Ovary (tissue), 9 donors: ENCODE data around the gene CCRL2. TPM values are rescaled to one million over a fixed set of nuclear protein-coding genes. Genes with fewer than 3 reads are reported as not detected.
"Not testable (repeated sequence)": the region's sequence is repeated elsewhere in the genome, so short reads cannot be mapped to it uniquely, and the experiment has no call there.

Source experiments
- DNase-seq, 5 donors: peaks; one replicate each; pipeline ENCODE4 v3.0.0-alpha.2; 2019 to 2020
- H3K27ac ChIP-seq, 2 donors: fragments of 200-600 bp; one replicate each; pipeline versions ENCODE4 v1.5.1 to v1.8.0; 2019 to 2022
- H3K27me3 ChIP-seq: fragments of 200-600 bp; one replicate; pipeline ENCODE4 v1.8.0; 2022
- H3K36me3 ChIP-seq: fragments of 200-600 bp; sonication (generic); one replicate; pipeline ENCODE4 v1.5.1; 2019
- H3K4me1 ChIP-seq: one replicate; pipeline ENCODE4 v1.8.1; 2013; ENCODE audit warnings: mild to moderate bottlenecking, moderate library complexity; ENCODE audit not compliant: insufficient read depth
- H3K4me3 ChIP-seq: fragments of 200-600 bp; sonication (generic); one replicate; pipeline ENCODE4 v1.5.1; 2017
- H3K9me3 ChIP-seq, 2 donors: fragments of 200-600 bp in 1 of 2; sonication (generic) in 1 of 2; one replicate each; pipeline versions ENCODE4 v1.5.1 to v1.8.1; 2013 to 2019; ENCODE audit warnings: mild to moderate bottlenecking in 1 of 2, moderate library complexity in 1 of 2
- CTCF ChIP-seq, 3 donors: fragments of 450-650 bp in 2 of 3; fragments of 200-600 bp in 1 of 3; IDR thresholded peaks; one replicate each; pipeline versions ENCODE4 v1.5.1 to v1.8.0; 2016 to 2022; ENCODE audit warnings: antibody characterized with exemption in 3 of 3, mild to moderate bottlenecking in 1 of 3
- EP300 ChIP-seq: sonication (generic); formaldehyde crosslinking; IDR thresholded peaks from one replicate; pipeline ENCODE4 v1.6.1; 2017; ENCODE audit warnings: antibody characterized with exemption
- POLR2A ChIP-seq: fragments of 450-650 bp; IDR thresholded peaks from one replicate; pipeline ENCODE4 v1.6.1; 2017; ENCODE audit warnings: antibody characterized with exemption, mild to moderate bottlenecking, moderate library complexity
- WGBS, 3 donors: extraction: QIAGEN DNeasy Blood & Tissue Kit in 1 of 3; methylation state at CpG; one replicate each; pipeline versions ENCODE4 v1.1.5 to v1.1.7; 2013 to 2017; 5-methylcytosine and 5-hydroxymethylcytosine counted together
- intact Hi-C, 4 donors: fragments of 100-400 bp; cut with DNase I; formaldehyde crosslinking; loops; one replicate each; pipeline versions ENCODE4 v1.11.0 to v1.15.1; 2022 to 2023
- polyA plus RNA-seq, 2 donors: library from polyadenylated mRNA; stranded (reverse); fragments of 200-250 nt in 1 of 2; fragments of 350-450 nt in 1 of 2; fragmentation: Illumina TruSeq in 1 of 2; extraction: RNeasy Lipid Tissue Mini Kit (QIAGEN cat#74804) in 1 of 2; gene quantifications; one replicate each; pipeline ENCODE4 v1.2.3, GENCODE V29; 2013 to 2014
- total RNA-seq, 7 donors: library from RNA; depleted of rRNA in 2 of 7; stranded (reverse); fragments of >200 nt in 2 of 7; fragmentation: NEBNext Ultra II Directional in 3 of 7; extraction: Animal tissue kit (Norgen Biotek cat#: 25700) in 3 of 7; gene quantifications; one replicate each; pipeline versions ENCODE4 v1.1.0 to v1.2.4, GENCODE V29; 2016 to 2023
- donor health status: DM: no; HTN: no; CAD: no; lungs with moderate emphysema.
- donor health status: DM: no; HTN: no; CAD: no.
- donor health status: Bipolar disorder and iron deficiency.
- donor health status: DM: yes; HTN: yes; CAD: no.
- donor health status: DM: no; HTN: no; CAD: no.
- donor health status: DM: yes; HTN: yes; CAD: no.

Gene CCRL2
- total and polyA plus RNA-seq, 9 donors = 0.72 to 5.4 (median 1.1) TPM; not detected in 1

GRCh38 chr3:46429671-46430070 is 22.6 kb downstream of the CCRL2 start:
- Histone ChIP-seq H3K4me3 (no peak overlapping the region), H3K27ac (no peak overlapping the region), H3K4me1 (no peaks in the 10 kb centered on the region), H3K9me3 (no peaks in the 10 kb centered on the region), H3K27me3 (no peaks in the 10 kb centered on the region), H3K36me3 (no peaks in the 10 kb centered on the region)
- 88 to 92% (median 88%) methylated on average over 5 of the region's 5 CpGs for WGBS, 3 donors
- no peak for DNase-seq
- TF ChIP-seq POLR2A (no peak), EP300 (no peak), CTCF (IDR thresholded peaks at IDR 0.05) (no peak)
- intact Hi-C loops = loop anchor here in 1 of 4 donors (10.0 kb wide), 1 partner anchor 925 kb away; no protein-coding TSS in a partner anchor

GRCh38 chr3:46430879-46431278 is 23.8 kb downstream of the CCRL2 start:
- H3K27ac ChIP-seq, H3K4me3 ChIP-seq, H3K9me3 ChIP-seq, intact Hi-C loops, DNase-seq, H3K4me1 ChIP-seq, H3K36me3 ChIP-seq, H3K27me3 ChIP-seq: not testable (repeated sequence)
- WGBS, 3 donors = 86 to 91% (median 89%) methylated on average over 1 of the region's 1 CpG

- H3K27me3 ChIP-seq, H3K36me3 ChIP-seq, H3K4me3 ChIP-seq, H3K27ac ChIP-seq, H3K4me1 ChIP-seq, H3K9me3 ChIP-seq, intact Hi-C loops, DNase-seq: not testable (repeated sequence)
- 86 to 89% (median 89%) methylated on average over 5 of the region's 5 CpGs for WGBS, 3 donors
These were observed 24.8 kb downstream of the CCRL2 start for GRCh38 chr3:46431905-46432304.

GRCh38 chr3:46433118-46433517 is 26.1 kb downstream of the CCRL2 start:
- H3K27ac ChIP-seq, intact Hi-C loops: not testable (repeated sequence)

GRCh38 chr3:46433841-46434240 is 26.8 kb downstream of the CCRL2 start:
- no peak for DNase-seq
- no peaks in the 10 kb centered on the region for H3K36me3 ChIP-seq
- H3K9me3 ChIP-seq = no peaks in the 10 kb centered on the region
- no peak overlapping the region for H3K4me3 ChIP-seq
- H3K4me1 ChIP-seq = no peaks in the 10 kb centered on the region
- no peaks in the 10 kb centered on the region for H3K27me3 ChIP-seq
- H3K27ac ChIP-seq = no peak overlapping the region
- intact Hi-C loops = no loop called here
- 78 to 87% (median 81%) methylated on average over 1 of the region's 1 CpG for WGBS, 3 donors
- TF ChIP-seq EP300 (no peak), CTCF (IDR thresholded peaks at IDR 0.05) (no peak), POLR2A (no peak)

More at GRCh38 chr3:46433118-46433517, 26.1 kb downstream of the CCRL2 start:
- H3K4me1 ChIP-seq, H3K27me3 ChIP-seq, H3K9me3 ChIP-seq, H3K4me3 ChIP-seq, H3K36me3 ChIP-seq, DNase-seq: not testable (repeated sequence)
- 50 to 70% (median 58%) methylated on average over 4 of the region's 4 CpGs for WGBS, 3 donors

- Histone ChIP-seq H3K27ac (no peak overlapping the region), H3K4me3 (no peak overlapping the region), H3K36me3 (no peaks in the 10 kb centered on the region), H3K9me3 (no peaks in the 10 kb centered on the region), H3K27me3 (no peaks in the 10 kb centered on the region), H3K4me1 (no peaks in the 10 kb centered on the region)
- TF ChIP-seq POLR2A (no peak), CTCF (IDR thresholded peaks at IDR 0.05) (no peak), EP300 (no peak)
- DNase-seq = no peak
- intact Hi-C loops = no loop called here
- WGBS, 3 donors = 37 to 51% (median 47%) methylated on average over 3 of the region's 3 CpGs
These were observed 28.1 kb downstream of the CCRL2 start for GRCh38 chr3:46435081-46435726.
